Stimulated activated CD4-positive, alpha-beta T cell treated with anti-CD3 and anti-CD28 coated beads, Interleukin-12 subunit alpha, Interleukin-12 subunit beta, amount 100 ng/mL, for 48 hours (primary cell): ENCODE data around the gene CMTM4.
"Not testable (repeated sequence)": the region's sequence is repeated elsewhere in the genome, so short reads cannot be mapped to it uniquely, and the experiment has no call there.

ENCODE experiments used
- DNase-seq, 3 donors: peaks; one replicate each; pipeline ENCODE4 v3.0.0-alpha.2; 2020; ENCODE audit warnings: low read depth in 2 of 3, low spot score in 1 of 3

CMTM4 gene

GRCh38 chr16:66569827-66570405, 126.6 kb downstream of the CMTM4 start:
- no peak for DNase-seq

- no peak for DNase-seq
Measured at GRCh38 chr16:66569131-66569530, 127.4 kb downstream of the CMTM4 start.

- DNase-seq = no peak
Measured at GRCh38 chr16:66568355-66568754, 128.2 kb downstream of the CMTM4 start.

GRCh38 chr16:66567270-66567669, 129.3 kb downstream of the CMTM4 start:
- DNase-seq = not testable (repeated sequence)

- DNase-seq = no peak
Measured at GRCh38 chr16:66566051-66566901, 130.3 kb downstream of the CMTM4 start, which contains the start of gene CMTM1. Gene CMTM1, plus strand, starts transcription at chr16:66566439. Its CDS starts 75 bp downstream, at chr16:66566514.
